Hypothalamus (tissue), 51 donors: ENCODE measurements around the gene CFL1.
"Not testable (repeated sequence)": the region's sequence is repeated elsewhere in the genome, so short reads cannot be mapped to it uniquely, and the experiment has no call there.

Experiments
- DNase-seq, 51 donors: peaks; one replicate each; lab custom pipeline; 2025; lab: John Stamatoyannopoulos, UW

Gene CFL1

GRCh38 chr11:65844231-65844872 is 13.6 kb downstream of the CFL1 start:
- DNase-seq: no peak

GRCh38 chr11:65843811-65844210 is 14.2 kb downstream of the CFL1 start:
- DNase-seq: no peak

- no peak for DNase-seq
Observed at GRCh38 chr11:65842144-65842543, 15.8 kb downstream of the CFL1 start.

- no peak for DNase-seq
Observed at GRCh38 chr11:65834202-65834601, 23.8 kb downstream of the CFL1 start.

- DNase-seq: peak; percentile 73 to 97 (median 91)
Observed at GRCh38 chr11:65833297-65834030, 24.5 kb downstream of the CFL1 start, which contains the start of gene SNX32. Gene SNX32, plus strand, starts transcription at chr11:65833963. Its CDS starts 103 bp downstream, at chr11:65834066.

- not testable (repeated sequence) for DNase-seq
Observed at GRCh38 chr11:65832231-65832630, 25.7 kb downstream of the CFL1 start.

- no peak for DNase-seq
Observed at GRCh38 chr11:65829459-65829858, 28.5 kb downstream of the CFL1 start.

GRCh38 chr11:65826984-65827735 is 30.8 kb downstream of the CFL1 start:
- no peak for DNase-seq

GRCh38 chr11:65822776-65823528 is 35.0 kb downstream of the CFL1 start:
- no peak for DNase-seq

GRCh38 chr11:65821107-65821506 is 36.9 kb downstream of the CFL1 start:
- no peak for DNase-seq

GRCh38 chr11:65817835-65818680 is 39.9 kb downstream of the CFL1 start:
- peak; percentile 39 to 97 (median 85) for DNase-seq

- no peak for DNase-seq
Observed at GRCh38 chr11:65817312-65817834, 40.6 kb downstream of the CFL1 start.

GRCh38 chr11:65816696-65817095 is 41.3 kb downstream of the CFL1 start:
- DNase-seq: no peak

- DNase-seq: no peak
Observed at GRCh38 chr11:65814986-65815565, 42.9 kb downstream of the CFL1 start.

- peak in 8 of 51 donors; percentile 3 to 43 (median 6) for DNase-seq
Observed at GRCh38 chr11:65814131-65814985, 43.6 kb downstream of the CFL1 start.

- DNase-seq: no peak
Observed at GRCh38 chr11:65811764-65812475, 46.1 kb downstream of the CFL1 start.

GRCh38 chr11:65810046-65810868 is 47.7 kb downstream of the CFL1 start:
- DNase-seq: no peak
